DOHH2 (cell line): ENCODE data around the gene GTPBP4.

ENCODE experiments used
- CTCF ChIP-seq: fragments of 200-600 bp; sonication (generic); IDR thresholded peaks from one replicate; pipeline ENCODE4 v1.5.1; 2014; ENCODE audit warnings: antibody characterized with exemption, mild to moderate bottlenecking, low read depth, low read length; ENCODE audit not compliant: poor library complexity, severe bottlenecking
- EZH2phosphoT487 ChIP-seq: fragments of 200-600 bp; sonication (generic); IDR thresholded peaks from 2 replicates; pipeline ENCODE4 v1.6.1; 2017; ENCODE audit warnings: borderline replicate concordance, mild to moderate bottlenecking, antibody characterized with exemption, low read length, moderate library complexity, mixed read lengths

DNA sequence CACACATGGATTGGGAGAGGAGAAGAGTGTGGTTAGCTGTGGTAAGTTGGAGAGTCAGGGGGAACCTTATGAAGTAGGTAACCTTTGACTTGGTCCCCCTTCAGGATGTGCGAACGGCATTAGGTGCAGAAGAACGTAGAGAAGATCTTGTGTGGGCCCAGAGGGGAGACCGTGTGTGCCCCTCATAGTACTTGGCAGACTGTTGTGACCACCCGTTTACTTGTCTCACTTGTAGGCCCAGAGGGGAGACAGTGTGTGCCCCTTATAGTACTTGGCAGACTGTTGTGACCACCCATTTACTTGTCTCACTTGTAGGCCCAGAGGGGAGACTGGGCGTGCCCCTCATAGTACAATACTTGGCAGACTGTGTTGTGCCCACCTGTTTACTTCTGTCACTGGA lies 2.6 kb downstream of the GTPBP4 start:
- TF ChIP-seq CTCF (no peak), EZH2phosphoT487 (no peak)
